ENCODE data around the gene SPART. TPM values are rescaled to one million over a fixed set of nuclear protein-coding genes. Genes with fewer than 3 reads are reported as not detected.
A peak's percentile ranks its signal among the peaks of the same experiment; 100 is the strongest.

Gene SPART
- total and polyA plus RNA-seq, 9 of the 15 experiments (the other 6 are each of a cell fraction or from before 2014, with no cell fraction given), result 18.7 to 79.0 (median 41.0) TPM

GRCh38 chr13:36288794-36289391, 57.3 kb downstream of the SPART start:
- no peak for ATAC-seq
- H3K79me2 ChIP-seq (ENCODE audit: control insufficient read depth, insufficient read depth, low read length), result no peaks in the 10 kb centered on the region
- H3K27me3 ChIP-seq (ENCODE audit: control insufficient read depth in 2 of 2, insufficient read depth in 2 of 2, low read length in 2 of 2), result no peaks in the 10 kb centered on the region
- no TSS peak for BruUV-seq (replicated peaks)
- no peak overlapping the region for H3K4me3 ChIP-seq
- H3K4me1 ChIP-seq (replicated peaks in 1 of 2; ENCODE audit: control insufficient read depth in 2 of 2, insufficient read depth in 2 of 2, low read length in 2 of 2), result no peaks in the 10 kb centered on the region
- in situ Hi-C loops (cut with MboI) (loop anchor here (10.0 kb wide), 1 partner anchor 446 kb away; no protein-coding TSS in a partner anchor), intact Hi-C loops (cut with micrococcal nuclease) (loop anchor here (10.0 kb wide), 2 partner anchors 136 to 546 kb away; no protein-coding TSS in a partner anchor)
- no peak for DNase-seq (ENCODE audit: extremely low read depth in 1 of 4, low spot score in 3 of 4)
- ChIA-PET POLR2A (no interaction called here), CTCF (ENCODE audit: low intra/inter-chr PET ratio) (no interaction called here)
- no peak overlapping the region for H2AFZ ChIP-seq (ENCODE audit: low read depth, low read length)
- H3K9me3 ChIP-seq (replicated peaks; ENCODE audit: control insufficient read depth, insufficient read depth, low read depth, low read length), result no peaks in the 10 kb centered on the region
- FAIRE-seq, result no peak
- H3K9ac ChIP-seq (ENCODE audit: insufficient read depth in 1 of 2, low read depth in 2 of 2, low read length in 2 of 2), result no peak overlapping the region
- H3K4me2 ChIP-seq (ENCODE audit: insufficient read depth, low read length), result no peak overlapping the region
- TF ChIP-seq ZBTB34 (CRISPR knock-in tag; IDR thresholded peaks at IDR 0.05) (no peak), ETV5 (CRISPR knock-in tag; IDR thresholded peaks at IDR 0.05; ENCODE audit: low read depth) (no peak), ZFP36 (IDR thresholded peaks at IDR 0.05; ENCODE audit: low read depth, low read length, partially characterized antibody) (peak; percentile 13), USF1 (CRISPR knock-in tag; IDR thresholded peaks at IDR 0.05) (no peak), SNIP1 (IDR thresholded peaks at IDR 0.05; ENCODE audit: low read depth) (no peak), KDM5B (IDR thresholded peaks at IDR 0.05; ENCODE audit: insufficient replicate concordance, low read depth, low read length) (no peak), SREBF1 (IDR thresholded peaks at IDR 0.05; ENCODE audit: borderline replicate concordance, low read depth, low read length) (no peak)
- H3K9me1 ChIP-seq (ENCODE audit: control insufficient read depth, insufficient read depth, low read length), result no peaks in the 10 kb centered on the region
- H3K27ac ChIP-seq (ENCODE audit: extremely low read depth, low read depth, low read length), result no peak overlapping the region
- H3K36me3 ChIP-seq (ENCODE audit: control insufficient read depth, insufficient read depth, low read length), result peaks cover 6% of the 10 kb centered on the region; the same call in 2 of the 3 replicates
- no peaks in the 10 kb centered on the region for H4K20me1 ChIP-seq (replicated peaks; ENCODE audit: control insufficient read depth, insufficient read depth, low read length)

Data from K562 (cell line).